NCI-H526 treated with DMSO at 0.1 percent for 48 hours (cell line): ENCODE data around the gene MLLT10.

Experiments used
- DNase-seq: peaks from one replicate; lab custom pipeline; 2025; lab: John Stamatoyannopoulos, UW

MLLT10 gene

DNA sequence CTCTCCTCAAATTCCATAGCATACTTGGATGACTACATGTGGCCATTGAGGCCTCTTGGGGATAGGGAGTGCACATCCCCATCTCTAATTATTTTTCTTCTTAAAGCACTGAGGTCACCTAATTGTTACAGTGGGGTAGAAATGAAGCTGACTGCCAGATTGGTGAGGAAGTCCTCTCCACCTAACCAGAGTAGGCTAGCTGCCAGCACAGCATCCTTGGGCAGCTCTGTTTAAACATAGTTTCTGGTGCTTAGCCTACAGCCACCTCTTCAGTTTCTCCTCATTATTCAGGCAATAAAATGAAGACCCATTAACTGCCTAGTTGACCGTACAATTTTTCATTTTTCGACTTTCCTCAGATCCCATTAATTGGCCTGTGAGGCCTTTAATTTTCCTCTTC, 104.6 kb downstream of the MLLT10 start:
- DNase-seq = no peak

GRCh38 chr10:21648040-21648439, 114.0 kb downstream of the MLLT10 start:
- DNase-seq = no peak

- no peak for DNase-seq
Observed at GRCh38 chr10:21649454-21649872, 115.4 kb downstream of the MLLT10 start.

- DNase-seq = no peak
Observed at GRCh38 chr10:21650353-21650752, 116.3 kb downstream of the MLLT10 start.

- no peak for DNase-seq
Observed at GRCh38 chr10:21655236-21655635, 121.2 kb downstream of the MLLT10 start.

- no peak for DNase-seq
Observed at GRCh38 chr10:21655687-21656086, 121.7 kb downstream of the MLLT10 start.

- no peak for DNase-seq
Observed at GRCh38 chr10:21661087-21661486, 127.1 kb downstream of the MLLT10 start.

- no peak for DNase-seq
Observed at GRCh38 chr10:21661935-21662334, 127.9 kb downstream of the MLLT10 start.

DNA sequence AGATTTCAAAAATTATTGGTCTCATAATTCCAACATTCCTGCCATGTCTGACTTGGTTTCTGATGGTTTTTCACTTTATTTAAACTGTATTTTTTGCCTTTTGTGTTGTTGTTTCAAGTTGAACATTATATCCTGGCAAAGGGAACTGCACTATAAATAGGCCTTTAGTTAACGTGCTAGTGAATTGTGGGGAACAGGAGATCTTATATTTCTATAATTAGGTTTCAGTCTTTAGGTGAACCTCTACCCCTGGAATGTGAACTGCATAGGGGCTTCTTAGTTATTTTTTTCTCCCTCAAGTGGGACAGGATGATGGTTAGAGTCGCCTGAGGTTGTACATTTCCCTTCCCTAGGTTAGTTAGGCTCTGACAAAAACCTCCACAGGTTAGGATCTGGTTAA, 128.6 kb downstream of the MLLT10 start:
- DNase-seq = no peak

- DNase-seq = no peak
Observed at GRCh38 chr10:21668831-21669230, 134.8 kb downstream of the MLLT10 start.

DNA sequence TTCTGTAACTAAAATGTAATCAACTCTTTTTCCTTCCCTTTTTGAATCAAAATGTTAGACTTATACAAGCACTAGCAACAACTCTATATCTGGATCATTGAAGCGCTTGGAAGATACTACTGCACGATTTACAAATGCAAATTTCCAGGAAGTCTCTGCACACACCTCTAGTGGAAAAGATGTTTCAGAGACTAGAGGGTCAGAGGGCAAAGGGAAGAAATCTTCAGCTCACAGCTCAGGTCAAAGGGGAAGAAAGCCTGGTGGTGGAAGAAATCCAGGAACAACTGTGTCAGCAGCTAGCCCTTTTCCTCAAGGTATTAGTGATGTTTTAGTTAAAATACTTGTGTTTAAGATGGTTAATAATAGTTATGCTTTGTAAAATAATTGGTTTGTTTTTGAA, 136.4 kb downstream of the MLLT10 start:
- no peak for DNase-seq

- DNase-seq = no peak
Observed at GRCh38 chr10:21673668-21674067, 139.6 kb downstream of the MLLT10 start.

- peak; percentile 6 for DNase-seq
Observed at GRCh38 chr10:21675157-21675796, 141.2 kb downstream of the MLLT10 start.

GRCh38 chr10:21677551-21677950, 143.5 kb downstream of the MLLT10 start:
- no peak for DNase-seq

DNA sequence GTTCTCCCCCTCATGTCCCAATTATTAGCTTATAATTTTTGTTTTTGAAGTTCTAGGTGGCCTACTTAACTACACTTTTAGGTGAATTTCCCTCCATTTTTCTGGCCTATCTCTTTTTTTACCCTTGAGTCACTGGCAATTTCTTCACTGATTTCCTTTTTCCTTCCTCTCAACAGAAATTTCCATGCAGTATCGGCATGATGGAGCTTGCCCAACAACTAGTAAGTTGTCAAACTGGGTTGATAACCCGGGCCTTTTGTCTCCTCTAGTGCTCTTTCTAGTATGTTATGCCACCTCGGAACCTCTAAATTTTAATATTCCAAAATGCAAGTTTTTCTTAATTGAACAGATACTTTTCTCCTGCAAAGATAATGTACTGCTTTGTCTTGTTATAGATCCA, 147.1 kb downstream of the MLLT10 start:
- DNase-seq = no peak

GRCh38 chr10:21687266-21688008, 153.4 kb downstream of the MLLT10 start:
- no peak for DNase-seq

- no peak for DNase-seq
Observed at GRCh38 chr10:21688009-21688332, 153.9 kb downstream of the MLLT10 start.

DNA sequence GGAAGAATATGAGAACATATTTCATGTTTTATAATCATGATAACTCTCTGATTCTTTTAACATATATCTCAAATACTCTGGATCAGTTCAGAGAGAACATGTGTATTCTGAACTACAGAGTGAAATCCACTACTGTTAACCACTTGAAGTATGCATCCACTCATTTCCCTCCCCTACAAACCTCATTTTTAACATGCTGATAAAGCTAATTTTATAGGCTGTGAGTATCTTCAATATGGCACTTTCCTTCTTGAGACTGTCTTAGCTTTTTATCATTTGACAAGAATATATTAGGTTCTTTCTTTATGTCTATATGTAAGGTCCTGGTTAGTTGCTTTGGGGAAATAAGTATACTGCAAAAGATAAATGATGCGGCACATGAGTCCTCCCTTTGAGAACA, 154.8 kb downstream of the MLLT10 start:
- DNase-seq = no peak

DNA sequence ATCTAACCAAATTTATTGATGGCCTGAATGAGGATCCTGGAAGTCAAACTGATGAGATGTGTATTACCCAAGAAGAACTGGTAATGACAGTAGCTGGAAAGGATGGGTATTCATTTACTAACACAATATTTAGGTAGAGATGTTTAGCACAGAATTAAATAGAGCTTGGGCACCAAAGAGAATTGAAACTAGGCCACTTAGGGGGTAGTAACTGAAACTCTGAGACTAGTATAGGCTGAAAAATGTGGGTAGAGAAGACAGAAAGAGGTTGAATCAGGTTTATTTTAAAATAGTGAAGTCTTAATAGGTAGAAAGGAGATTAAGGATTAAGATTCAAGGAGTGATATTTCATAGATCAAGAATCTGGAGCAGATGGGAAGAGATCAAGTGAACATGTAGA, 155.8 kb downstream of the MLLT10 start:
- DNase-seq = no peak

- DNase-seq = no peak
Observed at GRCh38 chr10:21692916-21693315, 158.9 kb downstream of the MLLT10 start.

GRCh38 chr10:21693418-21693817, 159.4 kb downstream of the MLLT10 start:
- DNase-seq = no peak

DNA sequence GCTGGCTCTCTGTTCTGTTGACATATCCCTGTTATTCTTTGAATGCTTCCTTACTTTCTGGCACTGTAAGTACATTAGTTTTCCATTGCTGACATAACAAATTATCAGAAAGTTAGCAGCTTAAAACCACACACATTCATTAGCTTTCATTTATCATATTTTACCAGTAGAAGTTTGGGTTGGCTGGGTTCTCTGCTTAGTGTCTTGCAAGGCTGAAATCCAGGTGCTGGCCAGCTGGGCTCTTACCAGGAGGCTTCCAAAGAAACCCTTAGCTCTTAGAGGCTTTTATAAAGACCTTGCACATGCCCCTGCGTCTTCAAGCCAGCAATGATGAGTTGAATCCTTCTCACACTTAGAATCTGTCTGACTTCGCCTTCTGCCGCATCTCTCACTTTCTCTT, 160.6 kb downstream of the MLLT10 start:
- no peak for DNase-seq

DNA sequence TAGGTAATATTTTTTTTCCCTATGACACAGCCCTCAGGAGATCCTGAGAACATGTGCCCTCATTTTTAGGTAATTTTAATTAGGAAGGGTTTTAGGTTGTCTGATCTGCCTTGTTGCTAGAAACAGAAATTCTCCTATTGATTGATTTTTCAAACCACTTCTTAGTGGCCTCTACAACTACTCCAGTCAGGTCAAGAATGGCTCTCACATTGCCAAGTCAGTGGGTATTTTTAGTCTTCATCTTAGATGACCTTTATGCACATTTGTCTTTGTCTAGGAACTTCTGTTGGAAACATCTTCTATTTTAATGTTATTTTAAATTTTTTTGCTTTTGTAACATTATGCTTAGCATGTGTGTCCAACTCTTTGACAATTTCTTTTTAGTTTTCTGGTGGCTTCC, 162.3 kb downstream of the MLLT10 start:
- DNase-seq = no peak

DNA sequence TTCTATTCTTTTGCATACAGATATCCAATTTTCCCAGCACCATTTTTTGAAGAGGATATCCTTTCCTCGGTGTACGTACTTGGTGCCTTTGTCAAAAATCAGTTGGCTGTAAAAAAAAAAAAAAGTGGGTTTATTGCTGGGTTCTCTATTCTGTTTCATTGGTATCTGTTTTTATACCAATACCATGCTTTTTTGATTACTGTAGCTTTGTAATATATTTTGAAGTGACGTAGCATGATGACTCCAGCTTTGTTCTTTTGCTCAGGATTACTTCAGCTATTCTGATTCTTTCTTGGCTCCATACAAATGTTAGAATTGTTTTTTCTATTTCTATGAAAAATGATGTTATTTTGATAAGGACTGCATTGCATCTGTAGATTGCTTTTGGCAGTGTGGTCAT, 165.5 kb downstream of the MLLT10 start:
- no peak for DNase-seq
